ENCODE results near the gene PHF5A. TPM values are rescaled to one million over a fixed set of nuclear protein-coding genes. Genes with fewer than 3 reads are reported as not detected.

Gene PHF5A
- total and polyA plus RNA-seq, 12 donors: 18.2 to 50.8 (median 29.3) TPM

- intact Hi-C loops (cut with DNase I): loop anchor here in 1 of 2 donors (5.0 kb wide), 1 partner anchor 49 kb away; no protein-coding TSS in a partner anchor
- H3K9me3 ChIP-seq (replicated peaks in 1 of 3): no peaks in the 10 kb centered on the region
- WGBS, 4 donors: 84 to 87% (median 86%) methylated on average over 7 of the region's 7 CpGs
- H3K27me3 ChIP-seq: no peaks in the 10 kb centered on the region
- H3K4me3 ChIP-seq: no peak overlapping the region
- no peak for TF ChIP-seq POLR2A (IDR thresholded peaks at IDR 0.05)
- TF ChIP-seq CTCF (IDR thresholded peaks at IDR 0.05): no peak
- no peaks in the 10 kb centered on the region for H3K4me1 ChIP-seq (replicated peaks in 1 of 2)
- H3K36me3 ChIP-seq (replicated peaks in 1 of 2): peaks cover 0 to 52% of the 10 kb centered on the region in 2 donors
- no peak for DNase-seq
- no peak overlapping the region for H3K27ac ChIP-seq
These were observed 10.2 kb downstream of the PHF5A start for GRCh38 chr22:41458161-41458728.

GRCh38 chr22:41448189-41448808 is 20.2 kb downstream of the PHF5A start:
- H3K4me1 ChIP-seq (replicated peaks in 1 of 2): peaks cover 8 to 17% of the 10 kb centered on the region in 2 donors
- 0 to 1% (median 0%) methylated on average over 16 to 28 of the region's 28 CpGs for WGBS, 4 donors
- TF ChIP-seq CTCF (IDR thresholded peaks at IDR 0.05) (no peak), POLR2A (IDR thresholded peaks at IDR 0.05) (peak; percentile 64 to 89)
- H3K36me3 ChIP-seq (replicated peaks in 1 of 2): peaks cover 0 to under 1% of the 10 kb centered on the region in 2 donors
- peak; percentile 96 to 99 (median 98) for DNase-seq
- no peaks in the 10 kb centered on the region for H3K9me3 ChIP-seq (replicated peaks in 1 of 3)
- intact Hi-C loops (cut with DNase I): no loop called here
- H3K4me3 ChIP-seq: peak overlapping the region; percentile 54 to 95 (median 74)
- H3K27me3 ChIP-seq: no peaks in the 10 kb centered on the region
- peak overlapping the region; percentile 95 to 100 (median 100) for H3K27ac ChIP-seq

GRCh38 chr22:41447435-41448188 is 20.9 kb downstream of the PHF5A start:
- intact Hi-C loops (cut with DNase I): no loop called here
- Histone ChIP-seq H3K4me1 (replicated peaks in 1 of 2) (peaks cover 12 to 24% of the 10 kb centered on the region in 2 donors), H3K4me3 (peak overlapping the region; percentile 54 to 95 (median 74)), H3K9me3 (replicated peaks in 1 of 3) (no peaks in the 10 kb centered on the region), H3K27me3 (no peaks in the 10 kb centered on the region), H3K36me3 (replicated peaks in 1 of 2) (peaks cover 0 to 6% of the 10 kb centered on the region in 2 donors), H3K27ac (peak overlapping the region; percentile 95 to 100 (median 100))
- TF ChIP-seq CTCF (IDR thresholded peaks at IDR 0.05) (no peak), POLR2A (IDR thresholded peaks at IDR 0.05) (peak; percentile 31 to 52)
- WGBS, 4 donors: 0 to 1% (median 0%) methylated on average over 16 to 63 of the region's 63 CpGs
- peak; percentile 72 to 85 (median 76) for DNase-seq

Measured in adrenal gland (tissue), 12 donors.